Endothelial cell of umbilical vein (primary cell): ENCODE results near the gene IGF2R. TPM values are rescaled to one million over a fixed set of nuclear protein-coding genes. Genes with fewer than 3 reads are reported as not detected.

Experiments
- BruUV-seq: library from RNA; stranded (reverse); fragments of 400-500 nt; replicated peaks from 2 replicates; lab custom pipeline; 2021; lab: Mats Ljungman, UMichigan
- CTCF ChIA-PET: fragments of 300-600, 350-600 bp; sonication (Branson Sonifier 250); formaldehyde crosslinking; loops from one replicate; lab custom pipeline; 2021; ENCODE audit warnings: antibody characterized with exemption, inconsistent platforms; lab: Charles Lee
- POLR2A ChIA-PET: fragments of 300-600, 350-600 bp; sonication (Branson Sonifier 250); formaldehyde crosslinking; loops from one replicate; lab custom pipeline; 2021; ENCODE audit warnings: antibody characterized with exemption, inconsistent platforms; lab: Charles Lee
- DNase-seq: peaks from one replicate; pipeline ENCODE4 v3.0.0-alpha.2; 2011; ENCODE audit warnings: low read depth, low spot score
- FAIRE-seq: peaks from 2 replicates; lab custom pipeline; 2011; peaks lifted over from hg19 to GRCh38; lab: Jason Lieb, UNC
- H2AFZ ChIP-seq: 2 replicates; pipeline ENCODE4 v1.6.0; 2012; ENCODE audit warnings: low read depth, low read length, control low read depth, inconsistent platforms
- H3K27ac ChIP-seq: 2 replicates; pipeline ENCODE4 v1.5.1; 2011; ENCODE audit warnings: low read depth, mild to moderate bottlenecking, control low read depth, low read length, moderate library complexity; ENCODE audit not compliant: insufficient read depth
- H3K27me3 ChIP-seq, 2 experiments: 2 replicates each; pipeline versions ENCODE4 v1.6.0 to v1.6.1; 2011; ENCODE audit warnings: low read length in 2 of 2, mixed read lengths in 1 of 2; ENCODE audit not compliant: control insufficient read depth in 2 of 2, insufficient read depth in 2 of 2
- H3K36me3 ChIP-seq, 2 experiments: 2 replicates in 1 of 2; 3 replicates in 1 of 2; pipeline ENCODE4 v1.5.1; 2011; ENCODE audit warnings: low read length in 2 of 2, mild to moderate bottlenecking in 1 of 2, moderate library complexity in 1 of 2; ENCODE audit not compliant: control insufficient read depth in 2 of 2, insufficient read depth in 2 of 2; ENCODE audit errors: extremely low read depth in 1 of 2
- H3K4me1 ChIP-seq: 3 replicates; pipeline ENCODE4 v1.5.1; 2011; ENCODE audit warnings: mild to moderate bottlenecking, low read length; ENCODE audit not compliant: control insufficient read depth, insufficient read depth; ENCODE audit errors: extremely low read depth
- H3K4me2 ChIP-seq: 2 replicates; pipeline ENCODE4 v1.6.1; 2011; ENCODE audit warnings: low read length, control low read depth, mixed read lengths; ENCODE audit not compliant: insufficient read depth
- H3K4me3 ChIP-seq, 3 experiments: fragments of 200-600 bp in 1 of 3; sonication (generic), shearing (Covaris generic) in 1 of 3; replicated peaks in 1 of 3; 2 replicates each; pipeline ENCODE4 v1.5.1; 2011 to 2016; ENCODE audit warnings: control low read depth in 3 of 3, low read length in 3 of 3, mild to moderate bottlenecking in 2 of 3, inconsistent platforms in 1 of 3, low read depth in 1 of 3, moderate library complexity in 1 of 3; ENCODE audit not compliant: insufficient read depth in 1 of 3
- H3K79me2 ChIP-seq: 2 replicates; pipeline ENCODE4 v1.6.0; 2012; ENCODE audit warnings: low read length, inconsistent platforms; ENCODE audit not compliant: control insufficient read depth, insufficient read depth
- H3K9ac ChIP-seq: replicated peaks from 2 replicates; pipeline ENCODE3; 2011; ENCODE audit warnings: low read length, control low read depth; ENCODE audit not compliant: insufficient read depth; ENCODE audit errors: extremely low read depth
- H3K9me1 ChIP-seq: replicated peaks from 3 replicates; pipeline ENCODE4 v1.6.0; 2011; ENCODE audit warnings: mild to moderate bottlenecking, low read length; ENCODE audit not compliant: control insufficient read depth, insufficient read depth; ENCODE audit errors: extremely low read depth
- H3K9me3 ChIP-seq: replicated peaks from 2 replicates; pipeline ENCODE4 v1.5.1; 2012; ENCODE audit warnings: low read length, inconsistent platforms; ENCODE audit not compliant: control insufficient read depth, insufficient read depth
- H4K20me1 ChIP-seq: replicated peaks from 2 replicates; pipeline ENCODE3; 2011; ENCODE audit warnings: mild to moderate bottlenecking, low read length; ENCODE audit not compliant: control insufficient read depth, insufficient read depth; ENCODE audit errors: extremely low read depth
- EZH2 ChIP-seq: IDR thresholded peaks from 2 replicates; pipeline ENCODE4 v1.6.1; 2012; ENCODE audit warnings: borderline replicate concordance, low read depth, mild to moderate bottlenecking, moderate library complexity, low read length, inconsistent platforms; ENCODE audit not compliant: severe bottlenecking
- FOS ChIP-seq: IDR thresholded peaks from 2 replicates; pipeline ENCODE4 v1.6.1; 2011; ENCODE audit warnings: mild to moderate bottlenecking, low read length, moderate library complexity, borderline replicate concordance; ENCODE audit not compliant: insufficient read depth
- GATA2 ChIP-seq: IDR thresholded peaks from 2 replicates; pipeline ENCODE4 v1.7.0; 2011; ENCODE audit warnings: low read depth, mild to moderate bottlenecking, moderate library complexity, mixed read lengths, low read length; ENCODE audit not compliant: insufficient read length, insufficient read depth
- JUN ChIP-seq: IDR thresholded peaks from 2 replicates; pipeline ENCODE4 v1.6.1; 2011; ENCODE audit warnings: borderline replicate concordance, low read depth; ENCODE audit not compliant: insufficient read length, insufficient read depth
- MYC ChIP-seq: IDR thresholded peaks from one replicate; pipeline ENCODE4 v1.6.1; 2011; ENCODE audit warnings: mild to moderate bottlenecking, low read depth, low read length
- POLR2A ChIP-seq: IDR thresholded peaks from 2 replicates; pipeline ENCODE4 v1.6.1; 2012; ENCODE audit warnings: low read depth, mild to moderate bottlenecking, control low read depth, low read length
- POLR2AphosphoS5 ChIP-seq: IDR thresholded peaks from 2 replicates; pipeline ENCODE4 v1.6.1; 2012; ENCODE audit warnings: low read depth, mild to moderate bottlenecking, control low read depth, low read length, moderate library complexity; ENCODE audit not compliant: insufficient read depth
- dilution Hi-C: fragments of 300-500 bp; cut with MboI; formaldehyde crosslinking; loops from one replicate; pipeline ENCODE4 v1.15.0; 2019; ENCODE audit warnings: low sequenced_read_pairs; ENCODE audit not compliant: extremely low pct_ligation_motif_present
- intact Hi-C: fragments of 100-400 bp; cut with micrococcal nuclease; formaldehyde crosslinking; loops from one replicate; pipeline ENCODE4 v1.10.0; 2022
- polyA plus RNA-seq, 4 experiments: library from polyadenylated mRNA; depleted of rRNA in 3 of 4; stranded (reverse) in 3 of 4; unstranded in 1 of 4; fragments of >200 nt; gene quantifications; 2 replicates each; pipeline versions ENCODE4 v1.2.1 to v1.2.3, GENCODE V29; 2011 to 2012; ENCODE audit warnings: missing spikeins in 1 of 4
- total RNA-seq: library from RNA; stranded (reverse); gene quantifications from 2 replicates; pipeline ENCODE4 v1.2.3, GENCODE V29; 2021
- TF ChIP-seq, protein P1 (sequence below), 2 donors: IDR thresholded peaks; 1 replicate in 1 of 2; 2 replicates in 1 of 2; pipeline ENCODE4 v1.5.1; 2011; ENCODE audit warnings: low read length in 2 of 2, mild to moderate bottlenecking in 2 of 2, moderate library complexity in 2 of 2, control low read depth in 1 of 2, inconsistent platforms in 1 of 2, low read depth in 1 of 2; ENCODE audit not compliant: insufficient read depth in 1 of 2; ENCODE audit errors: extremely low read depth in 1 of 2
- TF ChIP-seq, protein P2 (sequence below): IDR thresholded peaks from 2 replicates; pipeline ENCODE4 v1.6.1; 2011; ENCODE audit not compliant: insufficient read depth, insufficient read length

Gene IGF2R
- total and polyA plus RNA-seq, 2 donors (not counting 3 experiments of a cell fraction or from before 2014, with no cell fraction given) = 16.3 to 60.2 TPM

DNA sequence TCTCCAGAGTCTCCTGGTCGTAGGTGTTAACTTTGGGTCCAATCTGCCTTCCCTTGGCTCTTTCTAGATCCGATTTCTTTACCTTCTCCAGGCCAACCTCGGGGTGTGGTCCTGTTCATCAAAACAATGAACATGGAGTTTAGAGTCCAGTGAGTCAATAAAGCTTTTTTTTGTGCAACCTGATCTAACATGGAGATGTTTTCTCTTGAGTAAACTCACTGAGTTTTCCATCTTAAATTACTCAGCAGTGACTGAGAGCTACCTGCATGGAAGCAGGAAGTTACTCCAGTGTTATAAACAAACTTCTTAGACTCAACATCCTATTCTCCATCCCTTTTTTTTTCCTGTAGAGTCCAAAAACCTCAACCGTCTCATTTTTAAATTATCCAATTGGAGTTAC, 137.8 kb downstream of the IGF2R start:
- Histone ChIP-seq H4K20me1 (no peaks in the 10 kb centered on the region), H3K27ac (no peak overlapping the region), H3K79me2 (no peaks in the 10 kb centered on the region), H3K4me2 (no peak overlapping the region), H3K9me1 (no peaks in the 10 kb centered on the region), H3K27me3 (no peaks in the 10 kb centered on the region), H3K4me1 (no peaks in the 10 kb centered on the region), H3K4me3 (no peak overlapping the region), H2AFZ (no peak overlapping the region), H3K9ac (no peak overlapping the region), H3K9me3 (no peaks in the 10 kb centered on the region), H3K36me3 (peaks cover 0 to 5% of the 10 kb centered on the region in 2 experiments)
- dilution Hi-C loops = no loop called here
- intact Hi-C loops = loop anchor here (10.0 kb wide), 1 partner anchor 312 kb away; the partner anchor contains the start of gene MRPL18
- ChIA-PET CTCF (no interaction called here), POLR2A (no interaction called here)
- no peak for TF ChIP-seq GATA2
- FAIRE-seq = no peak
- no peak for DNase-seq
- BruUV-seq = no TSS peak

DNA sequence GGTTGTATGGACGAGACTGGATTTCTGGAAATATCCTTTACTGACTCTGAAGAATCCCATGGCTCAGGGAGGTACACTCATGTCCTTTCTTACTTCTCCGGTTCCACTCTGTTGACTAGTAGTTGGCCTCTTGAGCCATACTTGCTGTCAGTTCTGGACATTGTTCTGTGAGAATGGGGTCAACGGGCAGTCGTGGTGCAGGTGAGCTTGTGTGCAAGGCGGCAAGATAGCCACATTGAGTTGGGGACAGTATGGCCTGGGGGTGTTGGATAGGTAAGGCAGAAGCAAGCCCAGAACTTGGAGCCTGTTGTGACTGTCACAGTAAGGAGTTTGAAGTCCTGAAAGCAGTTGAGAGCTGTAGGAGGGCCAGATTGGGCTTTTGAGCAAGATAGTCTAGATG, 139.2 kb downstream of the IGF2R start:
- H3K4me3 ChIP-seq = no peak overlapping the region
- H4K20me1 ChIP-seq = no peaks in the 10 kb centered on the region
- peaks cover 0 to 5% of the 10 kb centered on the region in 2 experiments for H3K36me3 ChIP-seq
- no peaks in the 10 kb centered on the region for H3K4me1 ChIP-seq
- no peak overlapping the region for H3K27ac ChIP-seq
- no peak for TF ChIP-seq EZH2
- TF ChIP-seq FOS = no peak
- no peak for TF ChIP-seq POLR2AphosphoS5
- no peak for TF ChIP-seq POLR2A
- TF ChIP-seq, protein P1, sequence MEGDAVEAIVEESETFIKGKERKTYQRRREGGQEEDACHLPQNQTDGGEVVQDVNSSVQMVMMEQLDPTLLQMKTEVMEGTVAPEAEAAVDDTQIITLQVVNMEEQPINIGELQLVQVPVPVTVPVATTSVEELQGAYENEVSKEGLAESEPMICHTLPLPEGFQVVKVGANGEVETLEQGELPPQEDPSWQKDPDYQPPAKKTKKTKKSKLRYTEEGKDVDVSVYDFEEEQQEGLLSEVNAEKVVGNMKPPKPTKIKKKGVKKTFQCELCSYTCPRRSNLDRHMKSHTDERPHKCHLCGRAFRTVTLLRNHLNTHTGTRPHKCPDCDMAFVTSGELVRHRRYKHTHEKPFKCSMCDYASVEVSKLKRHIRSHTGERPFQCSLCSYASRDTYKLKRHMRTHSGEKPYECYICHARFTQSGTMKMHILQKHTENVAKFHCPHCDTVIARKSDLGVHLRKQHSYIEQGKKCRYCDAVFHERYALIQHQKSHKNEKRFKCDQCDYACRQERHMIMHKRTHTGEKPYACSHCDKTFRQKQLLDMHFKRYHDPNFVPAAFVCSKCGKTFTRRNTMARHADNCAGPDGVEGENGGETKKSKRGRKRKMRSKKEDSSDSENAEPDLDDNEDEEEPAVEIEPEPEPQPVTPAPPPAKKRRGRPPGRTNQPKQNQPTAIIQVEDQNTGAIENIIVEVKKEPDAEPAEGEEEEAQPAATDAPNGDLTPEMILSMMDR (IDR thresholded peaks at IDR 0.05; ENCODE audit: extremely low read depth in 1 of 2, insufficient read depth in 1 of 2, low read depth in 1 of 2, low read length in 2 of 2) = no peak
- TF ChIP-seq, protein P2, sequence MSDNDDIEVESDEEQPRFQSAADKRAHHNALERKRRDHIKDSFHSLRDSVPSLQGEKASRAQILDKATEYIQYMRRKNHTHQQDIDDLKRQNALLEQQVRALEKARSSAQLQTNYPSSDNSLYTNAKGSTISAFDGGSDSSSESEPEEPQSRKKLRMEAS = no peak
- no peak for TF ChIP-seq JUN
- no peak for TF ChIP-seq MYC
- no peak for TF ChIP-seq GATA2
- intact Hi-C loops (loop anchor here (10.0 kb wide), 1 partner anchor 313 kb away; the partner anchor contains the start of gene MRPL18), dilution Hi-C loops (no loop called here)
- H3K9ac ChIP-seq = no peak overlapping the region
- FAIRE-seq = no peak
- ChIA-PET POLR2A (no interaction called here), CTCF (no interaction called here)
- no peaks in the 10 kb centered on the region for H3K9me3 ChIP-seq
- no peaks in the 10 kb centered on the region for H3K79me2 ChIP-seq
- no peaks in the 10 kb centered on the region for H3K27me3 ChIP-seq
- no peaks in the 10 kb centered on the region for H3K9me1 ChIP-seq
- DNase-seq = no peak
- BruUV-seq = no TSS peak
- no peak overlapping the region for H3K4me2 ChIP-seq
- no peak overlapping the region for H2AFZ ChIP-seq
